Measurements from ENCODE around the gene MINDY4.

- TF ChIP-seq CTCF (conservative IDR thresholded peaks at IDR 0.05 in 1 of 2, IDR thresholded peaks at IDR 0.05 in 1 of 2; ENCODE audit: extremely low read depth in 1 of 2, insufficient read depth in 1 of 2, low read depth in 1 of 2, low read length in 2 of 2) (no peak), EZH2 (IDR thresholded peaks at IDR 0.05; ENCODE audit: borderline replicate concordance, low read length) (no peak)
These were observed 100.4 kb downstream of the MINDY4 start for GRCh38 chr7:30871655-30872054.
